ENCODE measurements around the gene NEURL4. TPM values are rescaled to one million over a fixed set of nuclear protein-coding genes. Genes with fewer than 3 reads are reported as not detected.

NEURL4 gene
- total and polyA plus RNA-seq, 2 experiments from 2014 or later, result 6.3 to 42.3 TPM

GRCh38 chr17:7327501-7327900 lies 1.6 kb downstream of the NEURL4 start (continued):
- TF ChIP-seq ZNF462 (CRISPR knock-in tag; IDR thresholded peaks at IDR 0.05) (no peak), ZNF331 (CRISPR knock-in tag; IDR thresholded peaks at IDR 0.05; ENCODE audit: low read depth) (no peak)

GRCh38 chr17:7327056-7327455 lies 2.1 kb downstream of the NEURL4 start:
- no peak overlapping the region for H3K4me2 ChIP-seq
- H3K27me3 Mint-ChIP-seq (ENCODE audit: insufficient read depth, low read depth, poor library complexity), result peaks cover 7% of the 10 kb centered on the region
- peaks cover 40% of the 10 kb centered on the region for H3K36me3 Mint-ChIP-seq (ENCODE audit: low read depth)
- no peaks in the 10 kb centered on the region for H3K9me3 Mint-ChIP-seq
- TF ChIP-seq ZNF331 (CRISPR knock-in tag; IDR thresholded peaks at IDR 0.05; ENCODE audit: low read depth) (no peak), STAT1 (IDR thresholded peaks at IDR 0.05; ENCODE audit: unreplicated experiment) (no peak), JUNB (IDR thresholded peaks at IDR 0.05; ENCODE audit: unreplicated experiment) (no peak), EZH2phosphoT487 (IDR thresholded peaks at IDR 0.05; ENCODE audit: unreplicated experiment) (no peak), POLR2AphosphoS5 (IDR thresholded peaks at IDR 0.05; ENCODE audit: low read depth) (no peak), CREB1 (CRISPR knock-in tag; IDR thresholded peaks at IDR 0.05; ENCODE audit: low read depth) (no peak)
- no peak overlapping the region for H3K27ac Mint-ChIP-seq
- ATAC-seq, result no peak
- H3K4me1 ChIP-seq (ENCODE audit: insufficient read depth), result peaks cover 10% of the 10 kb centered on the region
- no peak overlapping the region for H3K4me3 ChIP-seq
- H3K27me3 ChIP-seq (ENCODE audit: insufficient read depth), result no peaks in the 10 kb centered on the region
- no peak overlapping the region for H2AFZ ChIP-seq
- no peaks in the 10 kb centered on the region for H4K20me1 ChIP-seq (replicated peaks; ENCODE audit: insufficient read depth)
- H3K9me2 ChIP-seq (ENCODE audit: insufficient read depth), result no peaks in the 10 kb centered on the region
- H3F3A ChIP-seq (replicated peaks; ENCODE audit: low read depth), result peaks cover 26% of the 10 kb centered on the region
- H3K36me3 ChIP-seq (ENCODE audit: insufficient read depth), result peaks cover 13% of the 10 kb centered on the region; the same call in 1 of the 2 replicates
- H3K79me2 ChIP-seq (replicated peaks; ENCODE audit: insufficient read depth), result peaks cover 14% of the 10 kb centered on the region
- peaks cover 14% of the 10 kb centered on the region for H3K4me1 Mint-ChIP-seq
- no peak for DNase-seq (ENCODE audit: low spot score)
- H3K27ac ChIP-seq (ENCODE audit: low read depth), result no peak overlapping the region
- H3K4me3 Mint-ChIP-seq, result 0 out of 3 replicates have a peak overlapping the region, but pooled peaks have one; percentile 24

Data from GM23338 (cell line).